Transverse colon (tissue), 4 donors: Measurements from ENCODE around the gene EPB41L5. TPM values are rescaled to one million over a fixed set of nuclear protein-coding genes. Genes with fewer than 3 reads are reported as not detected.
"Not testable (repeated sequence)": the region's sequence is repeated elsewhere in the genome, so short reads cannot be mapped to it uniquely, and the experiment has no call there.

ENCODE experiments used
- DNase-seq: peaks from one replicate; pipeline ENCODE4 v3.0.0-alpha.2; 2019
- H3K27ac ChIP-seq, 4 donors: fragments of 200-600 bp; sonication (generic); 2 replicates each; pipeline ENCODE4 v1.5.1; 2016 to 2018; ENCODE audit warnings: inconsistent platforms in 4 of 4
- H3K27me3 ChIP-seq: fragments of 200-600 bp; sonication (generic); 2 replicates; pipeline ENCODE4 v1.5.1; 2017; ENCODE audit warnings: inconsistent platforms
- H3K36me3 ChIP-seq, 4 donors: fragments of 200-600 bp; sonication (generic); 2 replicates each; pipeline ENCODE4 v1.5.1; 2017 to 2019; ENCODE audit warnings: inconsistent platforms in 4 of 4
- H3K4me1 ChIP-seq, 4 donors: fragments of 200-600 bp; sonication (generic); 2 replicates each; pipeline ENCODE4 v1.5.1; 2017 to 2020; ENCODE audit warnings: inconsistent platforms in 4 of 4
- H3K4me3 ChIP-seq, 4 donors: fragments of 200-600 bp; sonication (generic); 1 replicate in 1 of 4; 2 replicates in 3 of 4; pipeline versions ENCODE4 v1.5.1 to v1.6.1; 2017 to 2019; ENCODE audit warnings: inconsistent platforms in 4 of 4
- H3K9me3 ChIP-seq, 2 donors: fragments of 200-600 bp; sonication (generic); 2 replicates each; pipeline ENCODE4 v1.5.1; 2017 to 2019; ENCODE audit warnings: inconsistent platforms in 2 of 2
- EP300 ChIP-seq: sonication (generic); formaldehyde crosslinking; IDR thresholded peaks from one replicate; pipeline ENCODE4 v1.6.1; 2017; ENCODE audit warnings: antibody characterized with exemption, low read depth
- POLR2A ChIP-seq: fragments of 450-650 bp; IDR thresholded peaks from one replicate; pipeline ENCODE4 v1.6.1; 2016; ENCODE audit warnings: antibody characterized with exemption, mild to moderate bottlenecking, moderate library complexity
- POLR2AphosphoS5 ChIP-seq, 3 donors: sonication (generic); formaldehyde crosslinking; IDR thresholded peaks; one replicate each; pipeline ENCODE4 v1.6.1; 2016; ENCODE audit warnings: antibody characterized with exemption in 3 of 3
- WGBS, 2 donors: methylation state at CpG; one replicate each; pipeline ENCODE4 v1.1.5; 2018; ENCODE audit warnings: low coverage in 1 of 2; 5-methylcytosine and 5-hydroxymethylcytosine counted together
- in situ Hi-C, 4 donors: fragments of 200-750 bp; cut with MboI; loops; one replicate each; pipeline versions ENCODE4 v1.15.0 to v1.15.1; 2017; ENCODE audit warnings: low sequenced_read_pairs in 3 of 4, low pct_ligation_motif_present in 1 of 4, low pct_unique_long_range_greater_than_20kb in 1 of 4
- intact Hi-C: fragments of 100-400 bp; cut with DNase I; formaldehyde crosslinking; loops from one replicate; pipeline ENCODE4 v1.15.1; 2023; ENCODE audit warnings: low total_unique reads
- total RNA-seq, 4 donors: library from RNA; depleted of rRNA; stranded (reverse); fragments of >200 nt; gene quantifications; one replicate each; pipeline ENCODE4 v1.1.0, GENCODE V29; 2016
- TF ChIP-seq, protein P1 (sequence below), 5 experiments: fragments of 200-600 bp in 3 of 5; fragments of 450-650 bp in 2 of 5; sonication (generic) in 3 of 5; IDR thresholded peaks; 1 replicate in 2 of 5; 2 replicates in 3 of 5; pipeline ENCODE4 v1.5.1; 2016 to 2017; ENCODE audit warnings: antibody characterized with exemption in 5 of 5, inconsistent platforms in 3 of 5, mild to moderate bottlenecking in 2 of 5, moderate library complexity in 1 of 5

The EPB41L5 gene
- total RNA-seq, 4 donors from 2014 or later: 11.1 to 36.5 (median 27.6) TPM

DNA sequence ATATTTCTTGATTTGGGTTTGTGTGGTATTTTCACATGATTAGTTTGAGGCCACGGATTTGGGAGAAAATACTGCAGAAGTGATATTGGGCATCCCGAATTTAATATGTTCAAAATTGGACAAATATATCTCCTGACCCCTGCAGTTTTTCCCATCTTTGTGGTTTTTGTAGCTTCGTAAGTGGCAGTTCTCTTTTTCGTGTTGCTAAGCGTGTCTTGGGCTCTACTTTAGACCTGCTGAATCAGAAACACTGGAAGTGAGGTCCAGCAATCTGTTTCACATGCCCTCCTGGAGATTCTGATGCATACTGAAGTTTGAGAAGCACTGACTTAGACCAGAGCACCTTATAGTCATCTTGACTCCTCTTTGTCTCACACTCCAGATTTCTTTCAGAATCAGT is 98.3 kb downstream of the EPB41L5 start:
- no peak for TF ChIP-seq POLR2A
- no peak for TF ChIP-seq POLR2AphosphoS5 (IDR thresholded peaks at IDR 0.05)
- no peak for TF ChIP-seq EP300
- peaks cover 11 to 25% (median 18%) of the 10 kb centered on the region in 4 donors for H3K4me1 ChIP-seq
- WGBS, 2 donors: 79 to 85% methylated on average over 5 of the region's 5 CpGs
- in situ Hi-C loops (loop anchor here in 1 of 4 donors (10.0 kb wide), 1 partner anchor 64 kb away; no protein-coding TSS in a partner anchor), intact Hi-C loops (no loop called here)
- H3K36me3 ChIP-seq: no peaks in the 10 kb centered on the region
- H3K9me3 ChIP-seq: no peaks in the 10 kb centered on the region
- no peak for DNase-seq
- H3K4me3 ChIP-seq: no peak overlapping the region
- no peaks in the 10 kb centered on the region for H3K27me3 ChIP-seq
- no peak overlapping the region for H3K27ac ChIP-seq

DNA sequence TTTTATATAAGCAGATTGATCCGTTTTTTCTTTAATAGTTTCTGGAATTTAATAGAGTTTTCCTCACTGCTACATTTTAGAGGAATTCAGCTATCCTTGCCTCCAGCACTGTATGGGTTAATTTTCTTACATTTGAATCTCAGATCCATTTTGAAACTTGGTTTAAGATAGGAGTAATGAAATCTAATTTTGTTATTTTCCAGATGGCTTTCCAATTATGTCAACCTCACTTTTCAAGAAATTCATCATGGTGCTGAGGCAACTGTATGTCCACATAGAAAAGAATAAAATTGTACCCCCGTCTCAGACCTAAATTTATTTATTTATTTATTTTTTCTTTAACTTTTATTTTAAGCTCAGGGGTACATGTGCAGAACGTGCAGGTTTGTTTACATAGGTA is 105.1 kb downstream of the EPB41L5 start:
- H3K9me3 ChIP-seq: peaks cover 0 to 4% of the 10 kb centered on the region in 2 donors
- intact Hi-C loops: no loop called here
- H3K27ac ChIP-seq: no peak overlapping the region
- DNase-seq: no peak
- no peak overlapping the region for H3K4me3 ChIP-seq
- no peak for TF ChIP-seq POLR2A
- no peak for TF ChIP-seq POLR2AphosphoS5 (IDR thresholded peaks at IDR 0.05)
- TF ChIP-seq, protein P1, sequence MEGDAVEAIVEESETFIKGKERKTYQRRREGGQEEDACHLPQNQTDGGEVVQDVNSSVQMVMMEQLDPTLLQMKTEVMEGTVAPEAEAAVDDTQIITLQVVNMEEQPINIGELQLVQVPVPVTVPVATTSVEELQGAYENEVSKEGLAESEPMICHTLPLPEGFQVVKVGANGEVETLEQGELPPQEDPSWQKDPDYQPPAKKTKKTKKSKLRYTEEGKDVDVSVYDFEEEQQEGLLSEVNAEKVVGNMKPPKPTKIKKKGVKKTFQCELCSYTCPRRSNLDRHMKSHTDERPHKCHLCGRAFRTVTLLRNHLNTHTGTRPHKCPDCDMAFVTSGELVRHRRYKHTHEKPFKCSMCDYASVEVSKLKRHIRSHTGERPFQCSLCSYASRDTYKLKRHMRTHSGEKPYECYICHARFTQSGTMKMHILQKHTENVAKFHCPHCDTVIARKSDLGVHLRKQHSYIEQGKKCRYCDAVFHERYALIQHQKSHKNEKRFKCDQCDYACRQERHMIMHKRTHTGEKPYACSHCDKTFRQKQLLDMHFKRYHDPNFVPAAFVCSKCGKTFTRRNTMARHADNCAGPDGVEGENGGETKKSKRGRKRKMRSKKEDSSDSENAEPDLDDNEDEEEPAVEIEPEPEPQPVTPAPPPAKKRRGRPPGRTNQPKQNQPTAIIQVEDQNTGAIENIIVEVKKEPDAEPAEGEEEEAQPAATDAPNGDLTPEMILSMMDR (IDR thresholded peaks at IDR 0.05): no peak
- no peak for TF ChIP-seq EP300
- no peaks in the 10 kb centered on the region for H3K27me3 ChIP-seq
- no peaks in the 10 kb centered on the region for H3K4me1 ChIP-seq
- in situ Hi-C loops: loop anchor here in 1 of 4 donors (10.0 kb wide), 1 partner anchor 57 kb away; no protein-coding TSS in a partner anchor
- H3K36me3 ChIP-seq: no peaks in the 10 kb centered on the region
- 77 to 92% methylated on average over 3 of the region's 3 CpGs for WGBS, 2 donors

- in situ Hi-C loops: loop anchor here in 1 of 4 donors (10.0 kb wide), 1 partner anchor 56 kb away; no protein-coding TSS in a partner anchor
- Histone ChIP-seq H3K4me1 (no peaks in the 10 kb centered on the region), H3K9me3 (peaks cover 0 to 4% of the 10 kb centered on the region in 2 donors), H3K27me3 (no peaks in the 10 kb centered on the region), H3K27ac (no peak overlapping the region), H3K36me3 (no peaks in the 10 kb centered on the region), H3K4me3 (no peak overlapping the region)
- DNase-seq: no peak
- intact Hi-C loops: no loop called here
- TF ChIP-seq POLR2A: no peak
- WGBS, 2 donors: 84 to 96% methylated on average over 3 to 4 of the region's 4 CpGs
Observed at GRCh38 chr2:120118471-120118870, 105.6 kb downstream of the EPB41L5 start.

- intact Hi-C loops: not testable (repeated sequence)
- 93 to 96% methylated on average over 2 to 3 of the region's 3 CpGs for WGBS, 2 donors
Observed at GRCh38 chr2:120121337-120121736, 108.5 kb downstream of the EPB41L5 start.

DNA sequence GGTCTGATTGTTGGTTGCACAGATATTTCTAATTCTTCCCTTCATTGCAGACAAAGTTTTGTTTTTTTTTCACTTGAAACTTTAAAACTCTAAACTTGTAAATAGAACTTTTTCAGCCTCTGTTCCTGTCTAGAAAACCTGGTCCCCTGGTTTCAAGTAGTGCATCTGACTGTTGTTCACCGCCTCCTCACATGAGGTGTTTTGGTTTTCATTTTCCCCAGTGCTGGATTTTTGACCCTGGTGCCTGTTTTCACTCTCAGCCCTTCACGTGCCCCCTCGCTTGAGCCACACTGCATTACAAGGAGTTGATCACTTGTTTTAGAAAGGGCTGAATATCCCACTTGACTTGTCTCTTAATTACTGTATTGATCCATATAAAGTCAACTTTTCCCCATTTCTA is 110.2 kb downstream of the EPB41L5 start:
- TF ChIP-seq POLR2AphosphoS5 (IDR thresholded peaks at IDR 0.05) (no peak), POLR2A (no peak), EP300 (no peak)
- TF ChIP-seq, protein P1 (IDR thresholded peaks at IDR 0.05): no peak
- in situ Hi-C loops: no loop called here
- H3K4me3 ChIP-seq: no peak overlapping the region
- peaks cover 0 to 4% of the 10 kb centered on the region in 2 donors for H3K9me3 ChIP-seq
- H3K36me3 ChIP-seq: no peaks in the 10 kb centered on the region
- 94 to 100% methylated on average over 3 of the region's 3 CpGs for WGBS, 2 donors
- intact Hi-C loops: no loop called here
- no peak for DNase-seq
- no peak overlapping the region for H3K27ac ChIP-seq
- no peaks in the 10 kb centered on the region for H3K27me3 ChIP-seq
- no peaks in the 10 kb centered on the region for H3K4me1 ChIP-seq

More at GRCh38 chr2:120121337-120121736, 108.5 kb downstream of the EPB41L5 start:
- DNase-seq, H3K4me3 ChIP-seq, H3K36me3 ChIP-seq, H3K27ac ChIP-seq, in situ Hi-C loops, H3K9me3 ChIP-seq, H3K27me3 ChIP-seq, H3K4me1 ChIP-seq: not testable (repeated sequence)

DNA sequence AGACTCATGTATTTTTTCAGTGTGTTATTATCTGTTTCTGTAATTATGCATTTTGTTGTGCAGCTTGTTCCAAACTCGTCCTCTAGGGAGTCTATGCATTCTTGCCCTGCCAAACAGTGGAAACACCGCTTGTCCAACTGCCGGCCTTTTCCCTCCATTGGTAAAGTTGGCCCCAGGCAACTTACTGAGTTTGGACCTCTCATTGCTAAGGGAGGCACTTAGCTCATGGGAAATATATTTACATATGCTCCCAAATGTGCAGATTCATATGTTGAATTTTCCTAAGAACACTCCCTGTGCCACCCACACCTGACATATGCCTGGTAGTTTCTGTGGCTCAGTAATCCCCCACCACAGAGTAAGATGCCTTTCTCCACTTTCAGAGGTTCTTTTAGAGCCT is 112.3 kb downstream of the EPB41L5 start:
- in situ Hi-C loops (no loop called here), intact Hi-C loops (no loop called here)
- H3K36me3 ChIP-seq: no peaks in the 10 kb centered on the region
- H3K27ac ChIP-seq: no peak overlapping the region
- H3K4me3 ChIP-seq: no peak overlapping the region
- DNase-seq: no peak
- TF ChIP-seq, protein P1 (IDR thresholded peaks at IDR 0.05): no peak
- TF ChIP-seq EP300 (no peak), POLR2AphosphoS5 (IDR thresholded peaks at IDR 0.05) (no peak), POLR2A (no peak)
- H3K27me3 ChIP-seq: no peaks in the 10 kb centered on the region
- H3K4me1 ChIP-seq: no peaks in the 10 kb centered on the region
- no peaks in the 10 kb centered on the region for H3K9me3 ChIP-seq
- 86 to 96% methylated on average over 3 of the region's 3 CpGs for WGBS, 2 donors
